HL-60/S4 treated with phorbol 12-myristate 13-acetate at 8.2 ng/mL for 4 days and 3 days (cell line): ENCODE results near the gene ATP2A3.

Experiments used
- in situ Hi-C: fragments of 300-500 bp; cut with MboI; formaldehyde crosslinking; loops from 2 replicates; pipeline ENCODE4 v1.15.0; 2022; ENCODE audit warnings: low sequenced_read_pairs

ATP2A3 gene

GRCh38 chr17:3893003-3893719 lies 71.1 kb downstream of the ATP2A3 start, which contains the start of gene CAMKK1:
Gene CAMKK1 (minus strand): TSS chr17:3893053. CDS start chr17:3885687, 7,366 bp downstream.
- in situ Hi-C loops: no loop called here

- in situ Hi-C loops: no loop called here
These were observed 71.9 kb downstream of the ATP2A3 start for GRCh38 chr17:3892095-3892998.

- in situ Hi-C loops: no loop called here
These were observed 72.6 kb downstream of the ATP2A3 start for GRCh38 chr17:3891626-3892094.

- in situ Hi-C loops: no loop called here
These were observed 73.4 kb downstream of the ATP2A3 start for GRCh38 chr17:3890878-3891219.

DNA sequence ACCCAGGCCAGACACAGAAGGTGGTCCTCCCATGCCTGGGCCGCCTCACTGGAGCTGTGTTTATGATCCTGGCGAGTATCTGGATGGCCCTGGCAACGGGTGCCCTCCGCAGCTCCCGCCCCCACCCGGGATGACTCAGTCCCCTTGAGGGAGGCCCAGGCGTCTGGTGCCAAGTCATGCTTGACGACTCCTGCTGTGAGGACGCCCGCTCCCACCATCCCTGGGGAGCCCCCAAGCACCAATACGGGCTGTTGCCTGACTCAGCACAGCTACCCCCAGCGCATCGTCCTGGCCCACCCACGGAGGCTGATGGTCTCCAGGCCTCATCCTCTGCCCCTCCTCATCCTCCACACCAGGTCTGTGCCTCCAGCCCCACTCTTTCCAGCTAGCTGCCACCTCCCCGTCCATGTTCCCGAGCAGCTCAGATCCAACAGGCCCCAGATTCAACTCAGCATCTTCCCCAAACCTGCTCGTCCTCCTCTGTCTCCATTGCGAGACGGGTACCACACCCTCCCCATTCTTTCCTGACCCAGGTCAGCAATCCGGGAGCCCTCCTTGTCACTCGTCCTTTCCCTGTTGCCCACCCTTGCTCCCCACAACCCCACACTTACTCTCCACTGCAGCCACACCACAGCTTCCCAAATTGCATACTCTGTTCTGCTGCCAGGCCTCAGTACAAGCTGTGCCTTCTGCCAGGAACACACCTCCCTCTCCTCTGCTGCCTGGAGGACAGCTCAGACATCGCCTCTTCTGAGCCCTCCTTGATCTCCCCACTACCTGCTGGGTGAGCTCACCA lies 74.0 kb downstream of the ATP2A3 start:
- in situ Hi-C loops: no loop called here

DNA sequence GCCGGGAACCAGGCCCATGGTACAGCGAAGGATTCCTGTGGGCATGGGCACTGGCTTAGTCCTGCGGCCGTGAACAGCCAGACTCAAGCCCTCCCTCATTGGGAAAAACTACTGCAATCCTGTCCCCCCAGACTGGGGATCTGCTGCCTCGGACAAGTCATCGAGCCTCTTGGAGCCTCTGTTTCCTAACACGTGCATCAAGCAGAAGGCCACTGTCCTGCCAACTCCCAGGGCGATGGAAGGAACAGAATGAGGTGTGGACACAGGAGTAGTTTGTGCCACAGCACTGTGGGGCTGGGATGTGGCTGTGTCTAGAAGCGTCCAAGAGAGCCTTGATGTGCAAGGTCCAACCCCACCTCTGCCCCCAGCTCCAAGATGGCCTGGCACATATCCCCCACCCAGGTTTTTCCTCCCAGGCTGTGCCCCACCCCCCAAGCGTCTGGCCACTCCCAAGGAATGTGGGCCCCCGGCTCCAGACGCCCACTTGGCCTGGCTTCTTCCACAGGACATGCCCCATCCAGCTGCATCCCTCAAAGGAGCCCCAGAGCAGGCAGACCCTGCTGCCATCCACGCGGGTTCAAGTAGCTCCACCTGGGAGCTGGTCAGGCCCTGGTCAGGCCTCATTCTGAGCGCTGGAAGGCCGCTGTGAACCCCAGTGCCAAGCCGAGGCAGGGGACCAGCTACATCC lies 74.8 kb downstream of the ATP2A3 start:
- in situ Hi-C loops: no loop called here

DNA sequence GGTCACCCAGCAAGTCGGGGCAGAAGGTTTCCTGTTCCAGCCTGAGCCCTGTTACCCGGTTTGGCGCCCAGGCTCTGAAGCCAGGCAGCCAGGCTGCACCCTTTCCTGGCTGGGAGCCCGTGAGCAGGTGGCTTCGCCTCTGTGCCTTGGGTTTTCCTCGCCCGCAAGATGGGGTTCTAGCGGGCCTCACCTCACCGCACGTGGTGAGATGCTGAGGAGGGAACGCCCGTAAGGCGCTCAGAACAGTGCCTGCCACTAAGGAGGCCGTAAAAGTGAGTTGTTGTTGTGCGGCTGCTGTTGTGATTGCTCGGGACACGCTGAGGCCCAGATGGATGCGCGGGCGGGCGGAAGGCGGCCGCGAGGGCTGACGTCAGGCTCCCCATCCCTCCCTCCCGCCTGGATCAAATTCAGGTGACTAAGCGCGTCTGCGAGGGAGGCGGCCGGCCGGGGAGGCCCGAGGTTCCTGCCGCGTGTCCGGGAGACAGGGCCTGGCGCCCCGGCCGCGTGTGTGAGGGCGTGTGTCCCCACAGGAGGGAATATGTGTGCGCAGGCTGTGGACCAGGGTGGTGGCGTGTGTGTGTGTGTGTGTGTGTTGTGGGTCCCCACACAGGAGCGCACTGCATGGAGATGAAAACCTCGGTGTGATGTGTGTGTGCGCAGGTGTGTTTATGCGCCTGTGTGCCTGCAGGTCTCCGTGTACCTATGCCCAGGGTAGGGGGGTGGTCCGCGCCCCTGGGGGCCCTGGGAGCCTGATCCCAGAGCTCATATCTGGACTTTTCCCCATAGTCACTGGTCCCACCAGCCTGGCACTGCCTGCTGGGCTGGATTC lies 75.7 kb downstream of the ATP2A3 start:
- in situ Hi-C loops: no loop called here

GRCh38 chr17:3887804-3888203 lies 76.4 kb downstream of the ATP2A3 start:
- in situ Hi-C loops: no loop called here

DNA sequence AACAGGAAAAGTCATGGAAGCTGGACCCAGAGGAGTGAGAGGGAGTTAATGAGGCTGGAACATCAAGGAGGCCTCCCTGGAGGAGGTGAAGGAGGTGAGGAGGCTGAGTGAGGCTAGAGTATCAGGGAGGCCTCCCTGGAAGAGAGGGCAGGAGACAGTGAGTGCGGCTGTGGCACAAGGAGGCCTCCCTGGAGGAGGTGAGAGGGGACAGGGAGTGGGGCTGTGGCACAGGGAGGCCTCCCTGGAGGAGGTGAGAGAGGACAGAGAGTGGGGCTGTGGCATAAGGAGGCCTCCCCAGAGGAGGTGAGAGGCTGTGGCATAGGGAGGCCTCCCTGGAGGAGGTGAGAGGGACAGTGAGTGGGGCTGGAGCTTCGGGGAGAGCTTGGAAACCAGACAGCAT lies 76.8 kb downstream of the ATP2A3 start:
- in situ Hi-C loops: no loop called here

DNA sequence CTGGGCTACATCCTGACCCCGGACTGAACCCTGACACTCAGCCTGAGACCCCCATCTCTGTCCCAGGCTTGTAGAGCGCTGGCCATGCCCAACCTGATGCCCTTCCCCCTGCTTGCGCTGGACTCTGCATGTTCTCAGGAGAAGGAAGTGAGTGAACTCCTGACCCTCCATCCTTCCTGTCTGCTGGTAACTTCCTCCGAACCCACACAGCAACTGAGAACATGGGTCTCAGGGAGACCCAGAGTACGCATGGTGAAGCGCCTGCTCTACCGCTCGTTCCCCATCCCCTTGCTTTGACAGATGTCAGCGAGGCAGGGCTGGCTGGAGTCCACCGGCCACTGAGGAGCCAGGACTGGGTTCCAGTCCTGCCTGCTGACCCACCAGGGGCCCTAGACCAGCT lies 77.5 kb downstream of the ATP2A3 start:
- in situ Hi-C loops: no loop called here

DNA sequence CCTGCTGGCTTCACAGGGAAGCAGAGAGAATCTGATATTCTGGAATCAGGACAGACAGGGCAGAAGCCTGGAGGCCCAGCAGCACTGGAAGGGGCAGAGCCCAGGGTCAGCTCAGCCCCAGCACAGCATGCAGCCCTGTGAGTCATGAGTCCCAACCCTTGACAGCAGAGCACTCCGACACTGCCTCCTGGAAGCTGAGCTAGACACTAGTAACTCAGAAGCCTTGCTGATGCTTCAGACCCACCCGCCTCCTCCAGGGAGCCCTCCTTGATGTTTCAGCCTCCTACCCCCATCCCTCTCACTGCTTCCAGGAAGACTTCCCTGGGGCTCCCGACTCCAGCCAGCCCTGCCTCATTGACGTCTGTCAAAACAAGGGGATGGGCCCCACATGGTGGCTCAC lies 78.3 kb downstream of the ATP2A3 start:
- in situ Hi-C loops: no loop called here

GRCh38 chr17:3885271-3885670 lies 79.0 kb downstream of the ATP2A3 start:
- in situ Hi-C loops: no loop called here

GRCh38 chr17:3884188-3884587 lies 80.0 kb downstream of the ATP2A3 start:
- in situ Hi-C loops: no loop called here

DNA sequence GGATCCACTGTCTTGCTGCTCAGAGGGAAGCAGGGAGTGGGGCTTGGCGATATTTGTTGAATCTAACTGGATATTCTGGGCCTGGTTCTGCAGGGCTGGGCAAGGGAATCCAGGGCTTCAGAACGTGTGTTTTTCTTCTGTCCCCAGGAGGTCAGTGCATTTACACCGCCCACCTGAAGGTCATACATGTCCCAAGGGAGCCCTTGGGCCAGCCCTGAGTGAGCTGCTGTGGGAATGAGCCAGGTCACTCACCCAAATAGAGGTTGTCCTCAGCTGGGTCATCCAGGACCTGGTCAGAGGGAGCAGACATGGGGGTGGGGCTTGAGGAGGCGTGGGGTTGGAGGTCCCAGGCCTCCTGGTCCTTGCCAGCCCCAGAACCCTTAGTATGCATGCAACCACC lies 82.0 kb downstream of the ATP2A3 start:
- in situ Hi-C loops: no loop called here

- in situ Hi-C loops: no loop called here
These were observed 83.3 kb downstream of the ATP2A3 start for GRCh38 chr17:3880983-3881382.

GRCh38 chr17:3879591-3880417 lies 84.4 kb downstream of the ATP2A3 start:
- in situ Hi-C loops: no loop called here

- in situ Hi-C loops: no loop called here
These were observed 85.1 kb downstream of the ATP2A3 start for GRCh38 chr17:3879186-3879585.

- in situ Hi-C loops: no loop called here
These were observed 87.0 kb downstream of the ATP2A3 start for GRCh38 chr17:3877220-3877619.

- in situ Hi-C loops: no loop called here
These were observed 88.9 kb downstream of the ATP2A3 start for GRCh38 chr17:3875317-3875716.
